Thyroid gland (tissue), 4 donors: ENCODE measurements around the gene FOXE3. TPM values are rescaled to one million over a fixed set of nuclear protein-coding genes. Genes with fewer than 3 reads are reported as not detected.

ENCODE experiments used
- DNase-seq, 2 donors: peaks; one replicate each; pipeline ENCODE4 v3.0.0-alpha.2; 2019
- H3K27ac ChIP-seq, 3 donors: fragments of 200-600 bp; sonication (generic); 1 replicate in 2 of 3; 2 replicates in 1 of 3; pipeline ENCODE4 v1.5.1; 2016 to 2019; ENCODE audit warnings: mild to moderate bottlenecking in 1 of 3, moderate library complexity in 1 of 3
- H3K27me3 ChIP-seq: fragments of 200-600 bp; sonication (generic); one replicate; pipeline ENCODE4 v1.5.1; 2019
- H3K36me3 ChIP-seq, 2 donors: fragments of 200-600 bp; sonication (generic); one replicate each; pipeline ENCODE4 v1.5.1; 2016 to 2019
- H3K4me1 ChIP-seq, 2 donors: fragments of 200-600 bp; sonication (generic); one replicate each; pipeline ENCODE4 v1.5.1; 2017 to 2019
- H3K4me3 ChIP-seq, 3 donors: fragments of 200-600 bp; sonication (generic); replicated peaks in 1 of 3; 1 replicate in 2 of 3; 2 replicates in 1 of 3; pipeline ENCODE4 v1.5.1; 2016; ENCODE audit warnings: mild to moderate bottlenecking in 1 of 3
- H3K9me3 ChIP-seq: fragments of 200-600 bp; sonication (generic); one replicate; pipeline ENCODE4 v1.5.1; 2017
- CTCF ChIP-seq, 6 experiments: fragments of 200-600 bp in 3 of 6; fragments of 450-650 bp in 3 of 6; sonication (generic) in 3 of 6; IDR thresholded peaks; one replicate each; pipeline ENCODE4 v1.5.1; 2016 to 2019; ENCODE audit warnings: antibody characterized with exemption in 6 of 6, mild to moderate bottlenecking in 2 of 6, inconsistent platforms in 1 of 6, moderate library complexity in 1 of 6
- POLR2A ChIP-seq, 2 donors: fragments of 450-650 bp; IDR thresholded peaks; one replicate each; pipeline ENCODE4 v1.6.1; 2017; ENCODE audit warnings: antibody characterized with exemption in 2 of 2, mild to moderate bottlenecking in 2 of 2, moderate library complexity in 1 of 2
- WGBS, 2 donors: methylation state at CpG; one replicate each; pipeline ENCODE4 v1.1.5; 2017; 5-methylcytosine and 5-hydroxymethylcytosine counted together
- intact Hi-C: fragments of 100-400 bp; cut with DNase I; formaldehyde crosslinking; loops from one replicate; pipeline ENCODE4 v1.15.1; 2023
- total RNA-seq, 4 donors: library from RNA; depleted of rRNA; stranded (reverse); fragments of >200 nt; gene quantifications; one replicate each; pipeline ENCODE4 v1.2.3, GENCODE V29; 2016

The FOXE3 gene
- total RNA-seq, 4 donors from 2014 or later: not detected

- Histone ChIP-seq H3K4me3 (no peak overlapping the region), H3K36me3 (no peaks in the 10 kb centered on the region), H3K4me1 (no peaks in the 10 kb centered on the region), H3K27ac (no peak overlapping the region), H3K9me3 (no peaks in the 10 kb centered on the region), H3K27me3 (no peaks in the 10 kb centered on the region)
- no peak for DNase-seq
- intact Hi-C loops: no loop called here
- no peak for TF ChIP-seq POLR2A (IDR thresholded peaks at IDR 0.05)
- no peak for TF ChIP-seq CTCF (IDR thresholded peaks at IDR 0.05)
Observed at GRCh38 chr1:47460456-47460855, 44.4 kb downstream of the FOXE3 start.

- intact Hi-C loops: no loop called here
- TF ChIP-seq CTCF (IDR thresholded peaks at IDR 0.05): no peak
- no peak for TF ChIP-seq POLR2A (IDR thresholded peaks at IDR 0.05)
- Histone ChIP-seq H3K9me3 (no peaks in the 10 kb centered on the region), H3K27me3 (no peaks in the 10 kb centered on the region), H3K4me1 (no peaks in the 10 kb centered on the region), H3K4me3 (no peak overlapping the region), H3K27ac (no peak overlapping the region), H3K36me3 (no peaks in the 10 kb centered on the region)
- 47 to 57% methylated on average over 3 of the region's 3 CpGs for WGBS, 2 donors
- no peak for DNase-seq
Observed at GRCh38 chr1:47465605-47466004, 49.5 kb downstream of the FOXE3 start.

Other genes starting within 250 kb of the FOXE3 start
- 1 to 10 TPM in 1 of 4 donors, under 1 TPM in 1, not detected in 2; 0.83 to 3.0 TPM for gene PDZK1IP1, start 226.2 kb upstream of the FOXE3 start, total RNA-seq
- gene TAL1, start 184.1 kb upstream of the FOXE3 start, total RNA-seq: 10 to 100 TPM in 3 of 4 donors, 1 to 10 TPM in 1; 3.9 to 14.9 (median 12.8) TPM
- 1 to 10 TPM in 3 of 4 donors, under 1 TPM in 1; 0.93 to 2.5 (median 1.6) TPM for gene STIL, start 102.1 kb upstream of the FOXE3 start, total RNA-seq
- 100 to 1,000 TPM; 122 to 147 (median 134) TPM for gene CMPK1, start 82.5 kb upstream of the FOXE3 start, total RNA-seq
- under 1 TPM in 2 of 4 donors, not detected in 2; 0.11 to 0.54 TPM for gene FOXD2, start 21.8 kb downstream of the FOXE3 start, total RNA-seq